Stromal cell of bone marrow (primary cell): ENCODE results near the gene GRIA4.
"Not testable (repeated sequence)": the region's sequence is repeated elsewhere in the genome, so short reads cannot be mapped to it uniquely, and the experiment has no call there.

ENCODE experiments used
- DNase-seq: peaks from one replicate; pipeline ENCODE4 v3.0.0-alpha.2; 2012; ENCODE audit warnings: low read depth

GRIA4 gene

DNA sequence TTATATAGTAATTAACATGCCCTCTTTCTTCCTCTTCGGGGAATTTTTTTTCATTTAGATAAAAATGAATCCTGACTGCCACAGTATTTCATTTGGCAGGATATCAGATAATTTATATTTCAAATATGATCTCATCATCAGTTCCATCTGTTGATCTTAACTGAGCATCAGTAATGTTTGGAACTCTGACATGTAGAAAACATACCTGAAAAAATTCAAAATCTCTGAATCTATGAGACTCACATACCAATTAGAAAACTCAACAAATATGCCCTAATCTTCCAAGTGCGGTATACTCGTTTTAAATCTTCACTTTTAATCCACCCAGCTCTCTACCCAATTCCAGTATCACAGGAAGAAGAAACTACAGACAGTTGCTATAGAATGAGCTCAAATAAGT, 250.2 kb downstream of the GRIA4 start:
- no peak for DNase-seq

DNA sequence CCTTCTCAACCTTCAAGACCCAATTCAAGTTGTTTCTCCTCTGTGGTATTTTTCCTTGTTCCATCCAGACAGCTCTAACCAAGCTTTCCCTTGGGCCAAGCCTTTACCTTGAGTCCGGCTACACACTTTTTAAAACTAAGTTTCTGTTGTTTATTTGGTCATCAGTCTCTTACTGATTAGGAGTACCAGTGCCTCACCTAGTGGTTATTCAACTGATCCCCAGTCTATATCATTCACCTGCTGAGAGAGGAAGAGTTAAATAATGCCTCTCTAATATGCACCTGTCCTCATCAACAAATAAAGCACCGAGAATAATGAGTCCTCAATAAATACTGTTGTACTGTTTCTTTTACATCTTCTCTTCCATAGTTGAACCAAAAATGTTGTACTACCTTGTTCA, 251.4 kb downstream of the GRIA4 start:
- DNase-seq, result no peak

DNA sequence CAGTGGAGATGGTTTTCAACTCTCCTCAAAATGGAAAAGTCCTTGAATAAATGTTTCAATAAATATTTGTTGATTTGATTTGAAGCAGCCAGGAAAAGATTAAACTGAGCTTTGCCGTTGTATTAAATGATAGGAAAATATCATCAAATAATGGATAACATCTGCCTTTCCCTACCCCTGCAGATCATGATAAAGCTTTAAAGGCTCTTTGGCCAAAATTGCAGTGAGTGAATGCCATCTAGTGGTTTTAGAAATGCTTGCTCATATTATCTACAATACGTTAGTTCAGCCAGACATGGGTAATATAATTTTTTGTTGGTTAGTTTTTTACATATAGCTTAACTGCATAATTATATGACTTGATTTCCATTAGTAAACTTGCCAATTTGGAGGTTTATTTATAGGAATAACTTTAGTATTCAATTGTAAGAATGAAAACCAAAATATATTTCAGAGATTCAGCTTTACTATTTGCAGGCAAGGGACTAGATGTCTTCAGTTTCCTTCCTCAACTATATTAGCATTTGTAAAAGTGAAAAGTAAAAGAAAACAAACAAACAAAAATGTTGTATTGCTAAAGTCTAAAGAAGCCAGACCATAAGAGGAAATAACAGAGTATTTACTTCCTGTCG, 253.0 kb downstream of the GRIA4 start:
- peak; percentile 20 for DNase-seq

DNA sequence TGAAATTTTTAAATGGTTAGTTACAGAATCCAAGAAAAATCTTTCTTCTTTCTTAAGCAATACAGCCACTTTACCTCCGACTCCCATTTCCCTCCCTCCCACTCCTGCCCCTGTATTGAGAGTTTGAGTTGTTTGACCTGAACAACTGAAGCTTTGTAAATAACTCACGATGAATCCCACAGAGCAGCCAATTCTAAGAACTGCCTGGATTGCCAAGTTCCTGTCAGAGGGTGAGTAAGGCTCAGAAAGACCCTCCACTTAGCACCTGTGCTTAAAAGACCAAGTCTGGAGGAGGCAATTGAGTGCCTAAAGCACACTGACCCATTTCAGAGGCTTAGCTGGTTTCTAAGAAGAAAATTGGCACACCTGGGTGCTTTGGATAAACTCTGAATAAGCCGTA, 253.7 kb downstream of the GRIA4 start:
- DNase-seq, result no peak

DNA sequence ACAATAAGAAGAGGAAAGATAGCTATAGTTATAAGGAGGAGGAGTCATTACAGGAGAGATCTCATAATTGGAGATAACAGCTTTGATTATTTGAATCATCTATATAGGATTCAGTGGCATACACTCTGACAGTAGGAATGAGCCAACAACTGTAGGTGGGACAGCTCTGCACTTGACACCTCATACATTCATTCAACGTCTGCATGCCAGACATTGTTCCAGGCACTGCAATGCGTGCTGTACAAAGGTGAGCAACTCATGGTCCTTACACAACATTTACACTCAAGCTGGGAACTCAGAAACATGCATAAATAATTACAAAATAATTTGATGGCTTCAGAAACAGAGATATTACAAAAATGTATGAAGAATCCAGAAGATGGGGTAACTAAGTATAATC, 257.9 kb downstream of the GRIA4 start:
- DNase-seq, result no peak

DNA sequence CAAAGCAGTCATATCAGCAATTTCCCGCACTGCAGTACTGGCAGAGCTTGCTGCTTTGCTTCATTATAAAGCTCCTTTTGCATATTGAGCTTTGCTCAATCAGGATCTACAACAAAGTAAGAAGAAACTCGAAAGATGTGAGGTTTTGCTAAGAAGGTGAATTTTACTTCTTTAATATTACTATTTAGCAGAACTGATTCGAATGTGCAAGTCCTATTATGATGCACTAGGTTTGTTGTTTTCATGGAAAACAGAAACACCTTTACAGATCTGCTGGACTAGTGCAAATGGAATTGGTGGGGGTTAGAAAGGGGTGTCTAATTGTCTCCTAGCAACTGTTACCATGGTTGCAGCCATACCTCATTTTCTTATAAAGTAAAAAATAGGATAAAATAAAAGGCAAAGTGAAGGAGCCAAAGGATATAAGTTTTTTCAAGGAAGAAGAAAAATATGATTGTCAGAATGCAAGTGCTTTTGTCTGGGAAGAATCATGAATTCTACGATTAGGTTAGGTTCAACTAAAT, 259.0 kb downstream of the GRIA4 start:
- DNase-seq, result no peak

DNA sequence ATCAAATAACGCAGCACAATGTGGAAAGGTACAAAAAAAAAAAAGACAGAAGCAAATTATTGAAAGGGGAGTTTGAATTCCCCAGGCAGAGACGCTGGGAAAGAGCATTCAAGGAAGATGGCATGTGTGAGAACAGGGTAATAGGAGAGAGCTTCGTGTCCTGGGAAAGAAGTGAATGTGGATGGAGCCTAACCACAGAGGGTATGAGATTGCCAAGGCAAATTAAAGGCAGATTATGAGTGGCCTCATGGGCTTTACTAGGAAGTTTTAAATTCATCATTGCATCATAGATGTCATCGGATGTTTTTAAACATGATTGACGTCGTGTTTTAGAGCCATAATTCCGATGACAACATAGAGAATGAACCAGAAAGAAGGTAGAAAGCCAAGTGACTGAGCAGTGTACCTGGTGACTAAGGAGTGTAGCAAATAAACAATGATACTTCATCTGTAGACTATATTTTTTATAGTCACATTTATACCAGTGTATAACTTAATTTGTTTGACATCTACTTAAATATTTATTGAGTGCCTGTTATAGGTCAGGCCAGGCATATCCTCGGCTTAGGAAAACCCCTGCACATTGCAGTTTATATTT, 260.7 kb downstream of the GRIA4 start:
- peak; percentile 26 for DNase-seq

DNA sequence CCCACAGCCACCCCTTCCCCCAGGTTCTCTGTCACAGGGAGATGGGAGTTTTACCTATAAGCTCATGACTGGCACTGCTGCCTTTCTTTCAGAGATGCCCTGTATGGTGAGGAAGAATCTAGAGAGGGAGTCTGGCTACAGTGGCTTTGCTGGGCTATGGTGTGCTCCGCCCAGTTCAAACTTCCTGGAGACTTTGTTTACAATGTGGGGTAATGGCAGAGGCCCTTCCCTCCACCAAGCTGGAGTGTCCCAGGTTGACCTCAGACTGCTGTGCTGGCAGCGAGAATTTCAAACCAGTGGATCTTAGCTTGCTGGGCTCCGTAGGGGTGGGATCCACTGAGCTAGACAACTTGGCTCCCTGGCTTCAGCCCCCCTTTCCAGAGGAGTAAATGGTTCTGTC, 268.6 kb downstream of the GRIA4 start:
- no peak for DNase-seq

DNA sequence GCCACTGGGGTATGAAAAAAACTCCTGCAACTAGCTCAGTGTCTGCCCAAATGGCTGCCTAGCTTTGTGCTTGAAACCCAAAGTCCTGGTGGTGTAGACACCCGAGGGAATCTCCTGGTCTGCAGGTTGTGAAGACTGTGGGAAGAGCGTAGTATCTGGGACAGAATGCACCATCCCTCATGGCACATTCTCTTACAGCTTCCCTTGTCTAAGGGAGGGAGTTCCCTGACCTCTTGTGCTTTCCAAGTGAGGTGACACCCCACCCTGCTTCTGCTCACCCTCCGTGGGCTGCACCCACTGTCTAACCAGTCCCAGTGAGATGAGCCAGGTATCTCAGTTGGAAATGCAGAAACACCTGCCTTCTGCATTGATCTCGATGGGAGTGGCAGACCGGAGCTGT, 269.1 kb downstream of the GRIA4 start:
- not testable (repeated sequence) for DNase-seq

DNA sequence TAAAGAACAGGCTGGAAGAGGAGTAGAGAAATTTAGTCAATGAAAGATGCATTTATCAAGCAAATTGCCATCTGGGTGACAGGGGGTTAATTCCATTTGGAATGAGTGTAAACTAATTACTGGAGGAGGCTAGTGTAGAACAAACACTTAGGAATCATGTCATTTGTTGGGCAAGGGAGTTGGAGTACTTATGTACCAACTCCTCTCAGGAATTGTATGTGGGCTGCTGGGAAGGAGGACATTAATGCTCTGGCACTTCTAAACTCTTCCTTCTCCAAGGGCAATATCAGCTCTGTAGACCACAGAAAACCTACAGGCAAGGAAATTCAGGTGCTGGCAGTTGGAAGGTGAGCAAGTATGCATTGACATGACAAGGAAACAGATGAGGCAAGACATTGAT, 271.2 kb downstream of the GRIA4 start:
- DNase-seq, result no peak

DNA sequence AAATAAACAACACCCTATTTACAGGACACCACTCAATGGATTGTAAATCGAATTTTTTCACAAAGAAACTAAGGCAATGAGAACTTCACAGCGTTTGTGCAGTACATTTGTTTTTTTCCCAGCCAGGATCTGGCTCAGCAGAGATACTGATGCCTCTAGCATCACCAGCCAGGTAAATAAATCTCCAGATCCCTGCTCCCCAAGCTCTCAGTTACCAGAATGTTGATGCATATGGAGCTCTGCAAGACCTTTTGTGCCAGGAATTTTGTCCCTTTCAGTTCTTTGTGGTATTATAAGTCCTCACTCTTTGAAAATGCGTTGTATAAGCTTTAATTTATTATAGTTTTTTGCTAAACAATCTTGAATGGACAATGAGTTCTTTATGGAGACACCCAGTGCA, 274.6 kb downstream of the GRIA4 start:
- DNase-seq, result no peak

DNA sequence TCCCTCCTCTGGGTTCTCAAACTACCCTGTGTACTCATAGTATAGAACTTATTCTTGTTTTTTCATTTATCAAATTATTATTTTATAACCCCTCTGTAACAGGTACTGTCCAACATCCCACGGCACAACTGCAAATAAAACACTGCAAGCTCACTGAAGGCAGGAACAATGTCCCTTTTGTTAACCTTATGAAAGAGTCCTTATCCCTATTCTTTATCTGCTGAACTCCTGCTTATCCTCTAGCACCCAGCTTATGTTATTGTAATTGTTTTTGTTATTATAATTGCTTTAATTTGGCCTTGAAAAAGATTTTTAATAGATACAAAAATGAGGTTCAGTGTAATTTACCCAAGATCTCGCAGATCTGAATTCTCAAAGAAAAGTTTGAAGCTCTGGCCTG, 281.8 kb downstream of the GRIA4 start:
- no peak for DNase-seq

DNA sequence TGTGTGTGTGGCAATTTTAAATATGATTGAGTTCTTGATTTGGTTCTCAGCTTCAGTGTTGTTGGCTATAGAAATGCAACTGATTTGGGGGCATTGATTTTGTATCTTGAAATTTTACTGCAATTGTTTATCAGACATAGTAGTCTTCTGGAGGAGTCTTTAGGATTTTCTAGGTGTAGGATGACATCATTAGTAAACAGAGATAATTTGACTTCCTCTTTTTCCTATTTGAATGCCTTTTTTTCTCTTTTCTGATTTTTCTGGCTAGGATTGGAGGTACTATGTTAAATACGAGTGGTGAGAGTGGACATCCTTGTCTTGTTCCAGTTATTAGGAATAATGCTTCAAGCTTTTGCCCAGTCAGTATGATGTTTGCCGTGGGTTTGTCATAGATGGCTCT, 287.3 kb downstream of the GRIA4 start:
- no peak for DNase-seq

DNA sequence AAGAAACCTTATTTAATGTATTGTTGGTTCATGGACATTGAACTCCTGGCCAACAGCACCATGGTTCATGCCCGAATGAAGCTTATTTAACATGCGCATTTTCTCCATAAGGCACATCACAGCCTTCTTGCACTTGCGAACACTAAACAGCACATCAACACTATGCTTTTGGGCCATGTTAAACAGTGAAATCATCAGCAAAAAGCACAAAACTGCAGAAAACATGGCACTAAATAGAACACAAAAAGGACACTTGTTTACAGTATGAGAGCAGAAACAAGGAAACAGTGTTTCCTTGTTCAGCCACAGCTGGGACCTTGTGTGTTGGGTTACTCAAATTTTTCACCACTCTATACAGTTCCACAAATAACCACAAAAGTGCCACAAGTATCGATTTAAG, 289.9 kb downstream of the GRIA4 start:
- no peak for DNase-seq

DNA sequence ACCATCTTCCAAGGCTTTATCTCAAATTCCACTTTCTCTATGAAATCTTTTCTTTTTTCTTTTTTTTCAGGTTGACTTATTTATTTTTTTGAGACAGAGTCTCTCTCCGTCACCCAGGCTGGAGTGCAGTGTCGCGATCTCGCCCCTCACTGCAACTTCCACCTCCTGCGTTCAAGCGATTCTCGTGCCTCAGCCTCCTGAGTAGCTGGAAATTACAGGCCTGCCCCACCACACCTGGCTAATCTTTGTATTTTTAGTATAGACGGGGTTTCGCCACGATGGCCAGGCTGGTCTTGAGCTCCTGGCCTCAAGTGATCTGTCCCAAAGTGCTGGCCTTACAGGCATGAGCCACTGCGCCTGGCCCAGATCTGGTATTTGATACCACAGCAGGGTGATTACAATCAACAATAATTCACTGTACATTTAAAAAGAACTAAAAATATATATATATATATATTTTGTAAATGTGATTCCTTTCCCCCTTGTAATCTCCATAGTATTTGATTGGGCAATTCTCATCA, 290.7 kb downstream of the GRIA4 start:
- no peak for DNase-seq

DNA sequence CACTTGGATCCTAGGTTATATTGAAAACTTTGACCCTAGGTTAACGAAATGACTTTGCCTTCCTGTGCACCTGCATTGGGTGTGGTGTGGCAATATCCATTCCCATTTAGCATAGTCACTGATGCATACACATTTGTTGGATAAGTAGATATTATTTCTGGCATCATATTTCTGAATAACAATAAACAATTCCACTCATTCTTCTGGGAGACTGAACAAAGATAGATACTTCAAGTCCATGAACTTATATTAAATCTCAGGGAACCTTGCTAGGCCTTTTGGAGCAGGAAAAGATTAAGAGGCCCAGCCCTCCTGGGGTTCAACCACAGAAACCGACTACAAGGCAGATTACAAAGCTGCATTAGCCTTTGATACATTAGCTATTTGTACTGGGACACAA, 293.2 kb downstream of the GRIA4 start:
- no peak for DNase-seq

DNA sequence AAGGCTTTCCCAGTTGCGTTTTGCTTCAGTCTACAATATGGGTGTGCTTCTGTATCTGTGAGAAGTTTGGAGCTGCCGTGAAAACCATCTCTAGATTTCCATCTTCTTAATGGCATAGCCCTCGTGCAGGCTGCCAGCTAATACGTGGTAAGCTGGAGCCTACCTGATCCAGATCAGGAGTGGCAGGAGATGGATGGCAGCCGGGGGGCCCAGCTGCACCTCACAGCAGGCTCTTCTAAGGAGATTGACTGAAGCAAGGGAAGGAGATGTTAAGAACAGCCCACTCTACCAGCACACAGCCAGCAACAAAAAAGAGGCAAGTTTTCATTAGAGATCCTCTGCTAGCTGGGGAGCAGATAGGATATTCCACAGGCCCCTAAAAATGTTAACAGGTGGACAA, 296.6 kb downstream of the GRIA4 start:
- DNase-seq, result no peak

DNA sequence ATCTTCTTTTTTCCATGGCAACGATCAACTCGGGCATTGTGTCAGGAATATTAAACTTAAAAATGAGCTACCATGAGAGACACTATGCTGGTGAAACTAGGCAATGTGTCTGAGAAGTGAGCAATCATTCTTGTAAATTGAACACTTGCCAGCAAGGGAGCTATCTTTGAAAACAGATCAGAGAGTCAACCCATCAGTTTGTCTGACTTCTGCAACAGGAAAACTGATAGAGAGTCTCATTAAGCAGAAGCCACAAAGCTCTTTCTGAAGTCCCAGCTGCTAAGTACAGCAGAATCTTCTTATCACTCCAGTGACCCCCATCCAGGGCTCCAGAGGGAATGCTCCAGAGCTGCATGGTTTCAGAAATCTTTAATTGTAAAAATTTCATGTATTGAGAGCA, 297.4 kb downstream of the GRIA4 start:
- DNase-seq, result no peak

DNA sequence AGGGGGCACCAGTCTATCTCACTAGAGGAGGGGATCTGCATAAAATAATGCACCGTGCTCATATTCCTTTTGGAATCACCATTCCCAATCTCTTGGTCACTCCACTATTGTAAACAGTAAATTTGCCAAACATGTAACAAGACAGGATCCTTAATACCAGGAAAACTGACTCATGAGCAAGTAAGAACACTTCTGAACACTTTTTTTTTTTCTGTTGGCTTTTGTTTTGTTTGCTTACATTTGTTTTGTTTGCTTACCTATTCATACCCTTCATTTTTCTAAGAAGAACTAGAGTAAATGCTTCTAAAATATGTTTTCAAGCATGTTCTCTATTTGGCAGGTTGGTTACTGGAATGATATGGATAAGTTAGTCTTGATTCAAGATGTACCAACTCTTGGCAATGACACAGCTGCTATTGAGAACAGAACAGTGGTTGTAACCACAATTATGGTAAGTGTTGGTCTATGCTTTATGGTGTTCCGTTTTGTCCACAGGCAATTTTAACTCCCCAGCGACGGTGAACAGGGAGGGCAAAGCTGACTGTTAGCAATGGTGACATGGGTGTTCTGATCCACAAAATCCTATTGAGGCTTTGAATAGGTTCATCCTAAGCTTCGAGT, 300.3 kb downstream of the GRIA4 start:
- no peak for DNase-seq

DNA sequence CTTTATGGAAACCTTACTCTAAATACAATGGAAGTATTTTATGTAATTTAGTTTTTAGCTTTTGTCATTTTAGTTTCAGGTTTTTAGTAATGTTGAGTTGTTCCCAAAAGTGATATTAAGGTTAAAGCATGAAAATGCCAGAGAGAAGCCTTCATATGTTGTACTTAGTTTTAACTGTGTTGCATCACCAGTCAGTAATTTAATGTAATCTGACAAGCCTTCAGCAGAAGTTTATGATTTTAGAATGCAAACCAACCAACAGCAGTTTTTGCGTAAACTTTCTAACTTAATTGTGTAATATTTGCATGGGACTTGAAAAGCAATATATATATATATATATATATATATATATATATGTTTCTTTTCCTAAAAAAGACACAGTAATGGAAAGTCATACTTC, 301.6 kb downstream of the GRIA4 start:
- DNase-seq, result no peak

DNA sequence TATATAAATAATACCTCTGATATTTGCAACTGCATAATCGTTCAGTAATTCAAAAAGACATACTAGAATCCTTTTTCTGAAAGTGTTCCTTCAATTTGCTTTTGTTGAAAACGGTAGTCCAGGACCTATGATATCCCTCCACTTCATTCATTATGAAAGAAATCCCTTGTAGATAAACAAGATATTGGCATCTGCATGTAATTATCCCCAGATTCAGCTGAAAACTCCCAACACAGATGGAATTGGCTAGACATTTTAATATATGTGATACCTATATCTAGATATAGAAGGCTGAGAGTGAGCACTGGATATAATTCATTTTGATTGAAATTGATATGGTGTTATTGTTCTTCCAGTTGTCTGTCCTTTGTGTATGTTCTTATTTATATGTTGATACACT, 302.8 kb downstream of the GRIA4 start:
- DNase-seq, result no peak

DNA sequence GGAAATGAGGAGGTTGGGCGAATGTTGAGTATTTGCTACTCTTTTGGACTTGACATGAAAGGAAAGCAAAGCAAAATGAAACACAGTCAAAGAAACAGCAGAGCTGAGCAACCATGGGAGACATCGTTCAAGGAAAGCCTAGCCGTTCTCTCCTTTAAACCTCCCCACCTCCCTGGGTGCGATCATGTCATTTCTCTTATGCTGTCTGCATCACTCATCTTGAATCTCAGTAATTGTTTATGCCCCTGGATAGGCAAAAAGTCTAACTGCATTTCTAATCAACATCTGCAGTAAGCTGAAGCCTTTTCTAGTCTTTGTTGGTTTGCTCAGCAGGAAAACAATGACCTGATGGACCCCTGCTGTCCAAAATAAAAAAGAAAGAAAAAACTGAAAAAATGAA, 305.1 kb downstream of the GRIA4 start:
- DNase-seq, result no peak

DNA sequence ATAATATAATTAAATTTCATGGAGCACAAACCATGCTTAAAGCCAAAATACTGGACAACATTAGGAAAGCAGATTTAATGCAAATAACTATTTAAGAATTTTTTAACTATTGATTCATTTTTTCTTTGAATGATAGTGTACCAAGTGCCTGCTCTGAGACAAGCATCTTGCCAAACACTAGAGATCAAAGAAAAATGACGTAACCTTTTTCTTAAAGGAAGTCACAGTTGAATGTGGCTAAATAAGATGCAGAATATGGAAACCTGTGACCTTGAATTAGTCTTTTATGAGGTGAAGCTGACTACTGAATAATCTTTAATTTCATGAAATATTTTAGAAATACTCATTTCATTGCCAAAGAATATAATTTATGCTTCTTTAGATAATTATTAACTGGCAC, 308.2 kb downstream of the GRIA4 start:
- DNase-seq, result no peak

DNA sequence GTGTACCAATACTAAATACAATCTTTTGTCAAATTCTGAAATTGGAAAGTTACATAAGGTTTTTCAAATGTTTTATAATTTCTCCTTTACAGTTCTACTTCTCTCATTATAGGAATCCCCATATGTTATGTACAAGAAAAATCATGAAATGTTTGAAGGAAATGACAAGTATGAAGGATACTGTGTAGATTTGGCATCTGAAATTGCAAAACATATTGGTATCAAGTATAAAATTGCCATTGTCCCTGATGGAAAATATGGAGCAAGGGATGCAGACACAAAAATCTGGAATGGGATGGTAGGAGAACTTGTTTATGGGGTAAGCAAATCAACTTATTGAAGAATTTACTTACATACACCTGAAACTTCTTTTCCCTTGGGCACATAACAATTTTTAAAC, 308.7 kb downstream of the GRIA4 start:
- DNase-seq, result no peak
